LHCN-M2 (cell line): Measurements from ENCODE around the gene CTBP2. TPM values are rescaled to one million over a fixed set of nuclear protein-coding genes. Genes with fewer than 3 reads are reported as not detected.

ENCODE experiments used
- DNase-seq: peaks from one replicate; pipeline ENCODE4 v3.0.0-alpha.2; 2012; ENCODE audit warnings: low read depth
- total RNA-seq: library from RNA; depleted of rRNA; stranded (reverse); fragments of >200 nt; gene quantifications from 2 replicates; pipeline ENCODE4 v1.2.3, GENCODE V29; 2014

Gene CTBP2
- total RNA-seq, 1 experiment from 2014 or later = 51.1 TPM

- DNase-seq = no peak
Observed at GRCh38 chr10:124977648-124978375, 182.6 kb downstream of the CTBP2 start.

- peak; percentile 63 for DNase-seq
Observed at GRCh38 chr10:124977161-124977560, 183.2 kb downstream of the CTBP2 start.

GRCh38 chr10:124975977-124976514, 184.3 kb downstream of the CTBP2 start:
- no peak for DNase-seq

GRCh38 chr10:124974131-124974530, 186.2 kb downstream of the CTBP2 start:
- DNase-seq = no peak

- no peak for DNase-seq
Observed at GRCh38 chr10:124972637-124973036, 187.7 kb downstream of the CTBP2 start.

GRCh38 chr10:124971276-124971675, 189.1 kb downstream of the CTBP2 start:
- no peak for DNase-seq

- DNase-seq = no peak
Observed at GRCh38 chr10:124967255-124967654, 193.1 kb downstream of the CTBP2 start.

- no peak for DNase-seq
Observed at GRCh38 chr10:124966008-124966407, 194.4 kb downstream of the CTBP2 start.

GRCh38 chr10:124963866-124964720, 196.3 kb downstream of the CTBP2 start:
- no peak for DNase-seq

GRCh38 chr10:124962421-124962820, 197.9 kb downstream of the CTBP2 start:
- no peak for DNase-seq

- peak; percentile 17 for DNase-seq
Observed at GRCh38 chr10:124961248-124961570, 199.2 kb downstream of the CTBP2 start.

GRCh38 chr10:124959564-124959963, 200.8 kb downstream of the CTBP2 start:
- DNase-seq = no peak

GRCh38 chr10:124957404-124957947, 202.9 kb downstream of the CTBP2 start:
- DNase-seq = no peak

GRCh38 chr10:124956764-124957163, 203.6 kb downstream of the CTBP2 start:
- no peak for DNase-seq

- DNase-seq = no peak
Observed at GRCh38 chr10:124955868-124956267, 204.5 kb downstream of the CTBP2 start.

GRCh38 chr10:124955243-124955642, 205.1 kb downstream of the CTBP2 start:
- DNase-seq = no peak

GRCh38 chr10:124953421-124953820, 206.9 kb downstream of the CTBP2 start:
- DNase-seq = no peak

- DNase-seq = no peak
Observed at GRCh38 chr10:124952123-124952522, 208.2 kb downstream of the CTBP2 start.

GRCh38 chr10:124949543-124949942, 210.8 kb downstream of the CTBP2 start:
- DNase-seq = peak; percentile 25

GRCh38 chr10:124946945-124947344, 213.4 kb downstream of the CTBP2 start:
- peak; percentile 77 for DNase-seq

- DNase-seq = peak; percentile 43
Observed at GRCh38 chr10:124944982-124945381, 215.4 kb downstream of the CTBP2 start.
